ENCODE measurements around the gene TXNL4B.

The TXNL4B gene

GRCh38 chr16:72050769-72051464 lies 42.5 kb downstream of the TXNL4B start:
- no peak for DNase-seq (ENCODE audit: low read depth, low spot score)
- no peak overlapping the region for H3K4me3 ChIP-seq (ENCODE audit: low read depth, low read length)
- in situ Hi-C loops (cut with HindIII; ENCODE audit: low sequenced_read_pairs) = no loop called here
- no peak for TF ChIP-seq CTCF (IDR thresholded peaks at IDR 0.05; ENCODE audit: low read depth, low read length)

- in situ Hi-C loops (cut with HindIII; ENCODE audit: low sequenced_read_pairs) = no loop called here
- H3K4me3 ChIP-seq (ENCODE audit: low read depth, low read length) = no peak overlapping the region
- no peak for DNase-seq (ENCODE audit: low read depth, low spot score)
- TF ChIP-seq CTCF (IDR thresholded peaks at IDR 0.05; ENCODE audit: low read depth, low read length) = no peak
Measured at GRCh38 chr16:72049110-72049509, 44.3 kb downstream of the TXNL4B start.

- H3K4me3 ChIP-seq (ENCODE audit: low read depth, low read length) = no peak overlapping the region
- no peak for TF ChIP-seq CTCF (IDR thresholded peaks at IDR 0.05; ENCODE audit: low read depth, low read length)
- in situ Hi-C loops (cut with HindIII; ENCODE audit: low sequenced_read_pairs) = no loop called here
- DNase-seq (ENCODE audit: low read depth, low spot score) = no peak
Measured at GRCh38 chr16:72044825-72045359, 48.5 kb downstream of the TXNL4B start.

- in situ Hi-C loops (cut with HindIII; ENCODE audit: low sequenced_read_pairs) = no loop called here
- TF ChIP-seq CTCF (IDR thresholded peaks at IDR 0.05; ENCODE audit: low read depth, low read length) = no peak
- H3K4me3 ChIP-seq (ENCODE audit: low read depth, low read length) = no peak overlapping the region
- no peak for DNase-seq (ENCODE audit: low read depth, low spot score)
Measured at GRCh38 chr16:72044296-72044695, 49.1 kb downstream of the TXNL4B start.

- in situ Hi-C loops (cut with HindIII; ENCODE audit: low sequenced_read_pairs) = no loop called here
- no peak for DNase-seq (ENCODE audit: low read depth, low spot score)
- H3K4me3 ChIP-seq (ENCODE audit: low read depth, low read length) = no peak overlapping the region
- no peak for TF ChIP-seq CTCF (IDR thresholded peaks at IDR 0.05; ENCODE audit: low read depth, low read length)
Measured at GRCh38 chr16:72043539-72043938, 49.9 kb downstream of the TXNL4B start.

GRCh38 chr16:72043058-72043457 lies 50.4 kb downstream of the TXNL4B start:
- TF ChIP-seq CTCF (IDR thresholded peaks at IDR 0.05; ENCODE audit: low read depth, low read length) = no peak
- in situ Hi-C loops (cut with HindIII; ENCODE audit: low sequenced_read_pairs) = no loop called here
- H3K4me3 ChIP-seq (ENCODE audit: low read depth, low read length) = no peak overlapping the region
- DNase-seq (ENCODE audit: low read depth, low spot score) = no peak

Measured in astrocyte of the spinal cord (primary cell).